Stimulated activated CD4-positive, alpha-beta T cell treated with anti-CD3 and anti-CD28 coated beads, Interleukin-12 subunit alpha, Interleukin-12 subunit beta, amount 100 ng/mL, for 24 hours (primary cell): ENCODE measurements around the gene IL25.

Experiments used
- DNase-seq, 2 experiments: peaks; one replicate each; pipeline ENCODE4 v3.0.0-alpha.2; 2020; ENCODE audit warnings: low read depth in 2 of 2

Gene IL25

DNA sequence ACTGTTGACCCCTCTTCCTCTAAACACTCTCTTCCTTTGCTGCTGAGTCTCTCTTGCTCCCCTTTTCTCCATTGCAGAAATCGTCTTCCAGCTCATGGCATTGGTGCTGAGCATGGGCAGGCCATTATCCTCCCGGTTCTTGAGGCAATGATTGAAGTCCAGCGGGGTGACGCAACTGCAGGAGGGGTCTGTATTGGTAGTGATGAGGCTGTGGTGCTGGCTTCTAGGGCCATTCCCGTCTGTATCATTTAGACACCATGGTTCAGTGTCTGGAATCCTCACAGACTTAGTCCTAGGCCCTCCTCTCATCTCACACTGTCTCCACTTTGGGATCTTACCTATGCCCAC lies 19.2 kb upstream of the IL25 start:
- no peak for DNase-seq

DNA sequence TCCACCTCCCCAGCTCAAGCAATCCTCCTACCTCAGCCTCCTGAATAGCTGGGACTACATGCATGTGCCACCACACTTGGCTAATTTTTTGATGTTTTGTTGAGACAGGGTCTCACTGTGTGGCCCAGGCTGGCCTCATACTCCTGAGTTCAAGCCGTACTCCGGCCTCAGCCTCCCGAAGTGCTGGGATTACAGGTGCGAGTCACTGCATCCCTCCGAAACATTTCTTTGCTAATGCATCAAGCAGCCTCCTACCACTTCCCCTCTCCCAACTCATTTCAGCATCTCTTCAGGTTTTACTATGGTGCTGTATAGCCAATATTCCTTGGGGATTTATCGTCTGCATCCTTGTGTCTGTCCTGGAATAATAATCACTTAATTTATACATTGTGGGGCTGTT lies 17.6 kb upstream of the IL25 start:
- DNase-seq, result no peak

DNA sequence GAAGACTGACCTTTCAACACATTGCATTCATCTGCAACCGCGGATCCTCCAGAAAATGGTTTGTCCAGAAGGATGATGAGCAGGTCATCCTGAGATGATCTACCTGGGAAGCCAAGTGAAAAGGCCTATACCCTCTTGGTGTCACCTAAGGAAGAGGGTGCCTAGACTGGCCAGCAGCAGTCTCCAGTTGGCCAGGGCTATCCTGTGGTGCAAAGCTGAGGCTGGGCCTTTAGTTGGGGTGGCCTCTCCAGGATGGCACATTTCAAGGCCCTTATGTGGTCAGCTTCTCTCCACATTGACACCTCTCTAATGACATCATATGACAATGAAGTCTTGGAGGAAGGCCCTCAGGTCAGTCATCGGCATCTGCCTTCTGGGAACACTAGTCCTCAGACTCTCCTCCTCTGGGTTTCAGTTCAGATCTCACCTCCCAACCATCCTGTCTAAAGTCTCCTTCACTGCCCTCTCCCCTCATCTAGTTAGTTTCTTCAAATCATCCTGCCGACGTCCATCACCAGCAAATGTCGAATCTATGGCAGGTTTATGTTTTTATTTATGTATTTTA lies 16.7 kb upstream of the IL25 start:
- no peak for DNase-seq

DNA sequence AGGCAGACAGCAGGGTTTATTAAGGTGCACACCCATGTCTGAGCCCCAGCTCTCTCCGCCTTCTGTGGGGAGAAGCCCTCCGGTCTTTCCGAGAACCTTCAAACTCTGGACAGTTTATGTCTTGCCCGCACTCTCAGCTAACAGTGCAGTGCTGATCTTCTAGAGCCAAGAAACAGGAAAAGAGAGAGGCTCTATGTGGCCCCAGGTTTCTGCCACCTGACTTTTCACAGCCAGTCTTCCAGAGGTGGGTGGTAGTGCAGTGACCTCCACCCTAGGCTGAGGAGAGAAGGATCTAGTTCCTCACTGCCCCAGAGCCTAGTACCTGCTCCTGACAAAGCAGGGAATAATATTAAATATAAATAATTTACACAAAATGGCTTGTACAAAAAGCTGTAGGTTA lies 15.9 kb upstream of the IL25 start:
- DNase-seq, result no peak

DNA sequence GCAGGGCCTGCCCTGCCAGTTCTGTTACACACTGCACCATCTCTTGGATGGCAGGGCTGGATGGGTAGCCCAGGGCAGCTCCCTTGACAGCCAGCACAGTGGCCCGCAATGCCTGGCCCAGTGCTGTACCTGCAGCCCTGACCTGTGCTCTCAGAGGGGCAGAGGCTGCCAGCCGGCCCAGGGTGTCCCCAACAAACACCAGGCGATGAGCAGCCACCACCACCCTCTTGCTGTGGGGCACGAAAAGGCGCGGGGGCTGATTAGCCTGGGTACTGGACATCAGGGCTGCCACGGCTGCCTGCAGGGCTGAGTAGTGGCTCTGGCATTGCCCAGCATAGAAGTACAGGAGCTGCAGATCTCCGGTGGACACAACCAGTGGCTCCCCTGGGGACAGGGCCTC lies 15.3 kb upstream of the IL25 start:
- no peak for DNase-seq

DNA sequence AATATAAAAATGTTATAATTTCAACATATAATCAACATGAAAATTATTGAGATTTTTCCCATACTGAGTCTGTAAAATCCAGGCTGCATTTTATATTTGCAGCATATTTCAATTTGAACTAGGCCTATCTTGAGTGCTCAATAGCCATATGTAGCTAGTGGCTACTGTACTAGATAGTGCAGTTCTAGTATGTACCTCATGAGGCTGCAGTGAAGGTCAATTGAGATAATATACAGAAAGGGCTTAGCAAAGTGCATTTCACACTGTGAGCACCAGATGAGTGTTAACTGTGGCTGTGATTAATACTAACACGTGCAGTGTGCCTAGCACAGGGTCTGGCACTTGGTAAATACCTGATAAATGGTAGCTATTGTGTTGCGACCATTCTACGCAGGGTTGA lies 14.6 kb upstream of the IL25 start:
- DNase-seq, result no peak

DNA sequence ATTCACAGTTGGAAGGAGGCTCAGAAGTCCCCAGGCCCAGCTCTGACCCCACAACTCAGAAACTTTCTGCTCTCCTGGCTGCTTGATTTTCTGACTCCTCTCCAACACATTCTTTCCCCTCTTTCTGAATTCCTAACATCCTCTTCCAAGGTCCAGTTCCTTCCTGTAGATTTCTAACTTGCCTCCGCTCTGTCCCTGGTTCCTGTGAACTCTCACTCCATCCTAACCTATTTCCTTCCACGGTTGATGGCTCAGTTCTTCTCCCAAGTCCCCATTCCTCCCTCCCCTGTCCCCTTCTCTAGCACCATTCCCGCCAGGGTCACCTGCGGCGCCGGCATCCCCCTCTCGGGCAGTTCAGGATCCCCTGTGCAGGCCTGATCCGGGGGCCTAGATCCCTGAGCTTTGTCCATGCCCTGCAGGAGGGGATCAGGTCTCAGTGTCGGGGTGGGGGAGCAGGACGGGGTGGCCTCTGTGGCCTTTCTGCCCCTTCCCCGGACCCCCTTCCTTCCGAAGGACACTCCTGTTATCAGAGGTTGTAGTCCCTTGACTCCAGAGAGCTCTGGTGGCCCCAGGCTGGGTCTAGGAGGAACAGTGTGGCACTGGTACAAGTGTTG lies 13.9 kb upstream of the IL25 start:
- DNase-seq, result no peak

DNA sequence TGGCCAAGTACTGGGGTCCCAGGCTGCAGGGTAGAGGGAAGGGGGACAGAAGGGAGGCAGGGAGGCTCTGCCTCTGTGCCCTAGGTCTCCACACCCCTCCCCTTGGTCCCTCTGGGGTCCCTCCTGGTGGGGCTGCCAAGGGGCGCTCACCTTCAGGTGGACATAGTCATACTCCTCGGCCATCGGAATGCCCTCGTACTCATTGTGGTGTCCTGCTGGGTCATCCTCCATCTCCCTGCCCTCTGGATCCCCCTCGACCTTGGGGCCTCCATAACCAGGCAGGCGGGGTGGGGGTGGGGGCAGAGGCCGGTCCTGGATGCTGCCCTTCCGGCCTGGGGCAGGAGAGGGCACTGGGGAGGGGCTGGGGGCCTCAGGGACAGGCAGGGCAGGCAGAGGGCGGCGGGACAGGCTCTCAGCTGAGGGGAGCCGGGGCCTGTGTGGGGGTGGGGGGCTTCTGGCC lies 13.4 kb upstream of the IL25 start:
- DNase-seq, result no peak

DNA sequence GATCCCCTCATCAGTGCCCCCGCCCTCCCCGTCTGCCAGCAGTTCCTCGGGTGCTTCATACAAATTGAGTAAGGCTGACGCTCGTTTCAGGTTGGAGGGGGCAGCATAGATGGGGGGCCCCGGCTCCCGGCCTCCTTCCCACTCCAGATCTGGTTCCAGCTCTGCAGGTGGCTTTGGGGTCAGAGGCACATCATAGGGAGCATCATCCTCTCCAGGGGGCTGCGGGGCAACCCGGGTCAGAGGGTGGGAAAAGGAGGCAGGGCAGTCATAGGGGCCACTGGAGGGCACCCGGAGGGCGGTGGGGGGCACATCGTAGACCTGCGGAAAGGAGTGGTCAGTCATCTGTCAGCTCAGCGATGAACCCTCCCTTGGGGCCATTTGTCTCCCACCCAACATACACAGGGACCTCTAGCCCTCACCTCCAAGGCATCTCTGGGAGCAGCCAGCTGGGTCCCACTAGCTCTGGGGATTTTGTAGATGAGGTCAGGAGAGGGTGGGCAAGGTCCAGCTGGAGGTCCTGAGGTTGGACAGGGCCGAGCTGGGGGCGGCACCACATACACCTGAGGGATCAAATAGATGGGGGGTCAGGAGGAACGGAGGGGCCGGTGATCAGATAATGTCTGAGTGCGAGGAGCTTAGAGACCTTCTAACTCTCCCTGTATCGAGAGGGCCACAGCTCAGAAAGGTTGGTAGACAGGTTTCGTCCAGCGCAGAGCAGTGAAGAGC lies 12.7 kb upstream of the IL25 start:
- DNase-seq, result no peak

DNA sequence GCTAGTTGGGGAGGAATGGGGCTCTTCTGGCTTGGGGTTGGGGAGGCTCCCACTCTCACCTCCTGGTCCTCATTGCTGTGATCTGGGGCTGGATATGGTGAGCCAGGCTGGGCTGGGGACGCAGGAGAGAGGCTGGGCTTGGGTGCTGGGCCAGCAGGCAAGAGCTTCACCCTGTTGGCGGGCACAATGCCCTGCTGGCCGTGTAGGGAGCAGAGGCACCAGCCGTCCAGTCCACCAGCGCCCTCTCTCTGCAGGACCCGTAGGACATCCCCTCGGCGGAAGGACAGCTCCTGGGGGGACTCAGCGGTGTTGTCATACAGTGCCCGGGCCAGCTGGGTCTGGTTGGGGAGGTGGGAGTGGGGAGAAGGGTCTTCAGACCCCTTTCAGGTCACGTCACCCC lies 12.1 kb upstream of the IL25 start:
- no peak for DNase-seq

DNA sequence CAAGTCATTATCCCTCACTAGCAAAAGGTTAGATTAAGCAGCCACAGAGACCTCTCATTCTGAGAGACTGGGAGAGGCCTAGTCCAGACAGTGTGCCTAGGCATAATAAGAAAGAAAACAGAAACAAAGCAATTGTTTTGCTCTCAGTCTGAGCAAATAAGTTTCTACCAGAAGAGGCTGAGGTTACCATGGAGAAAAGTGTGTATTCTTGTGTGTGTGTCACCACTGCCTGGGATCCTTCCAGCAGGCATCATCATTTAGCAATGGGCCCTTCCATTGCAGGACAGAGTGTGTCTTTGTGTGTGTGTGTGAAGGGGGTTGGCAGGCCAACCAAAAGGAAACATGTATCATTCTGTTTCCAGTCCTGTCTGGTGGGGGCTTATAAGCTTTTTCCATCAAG lies 11.3 kb upstream of the IL25 start:
- no peak for DNase-seq

DNA sequence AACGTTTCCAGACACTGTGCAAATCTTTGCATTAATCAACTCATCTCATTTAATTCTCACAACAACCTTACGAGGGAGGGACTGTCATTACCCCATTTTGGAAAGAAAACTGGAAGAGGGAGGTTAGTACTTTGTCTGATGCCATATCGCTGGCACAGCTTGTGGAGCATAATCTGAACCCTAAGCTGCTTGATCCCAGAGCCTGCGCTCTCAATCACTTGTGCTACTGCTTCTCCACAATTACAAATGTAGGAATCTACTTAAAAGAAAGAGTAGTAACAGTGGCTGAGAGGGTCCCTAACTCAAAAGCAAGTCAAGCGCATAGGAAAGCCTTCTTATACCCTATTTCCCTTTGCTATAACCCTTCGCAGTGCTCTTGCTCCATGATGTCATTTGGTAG lies 10.8 kb upstream of the IL25 start:
- no peak for DNase-seq

DNA sequence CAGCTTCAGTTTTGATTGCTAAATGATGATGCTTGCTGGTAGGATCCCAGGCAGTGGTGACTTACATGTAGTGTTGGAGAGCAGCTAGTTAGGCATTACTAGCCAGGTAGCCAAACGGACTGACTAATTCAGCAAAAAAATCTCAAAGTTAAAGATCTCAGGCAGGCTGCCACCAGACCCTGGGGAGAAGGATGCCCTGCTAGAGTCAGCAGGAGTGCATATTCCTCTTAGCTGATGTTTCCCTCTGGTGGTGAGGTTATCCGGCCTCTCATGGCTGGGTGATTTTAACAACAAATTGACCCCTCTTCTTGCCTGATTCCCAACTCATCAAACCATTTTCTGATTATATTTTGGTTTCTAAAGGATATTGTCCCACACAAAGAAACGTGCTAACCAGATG lies 10.4 kb upstream of the IL25 start:
- no peak for DNase-seq

DNA sequence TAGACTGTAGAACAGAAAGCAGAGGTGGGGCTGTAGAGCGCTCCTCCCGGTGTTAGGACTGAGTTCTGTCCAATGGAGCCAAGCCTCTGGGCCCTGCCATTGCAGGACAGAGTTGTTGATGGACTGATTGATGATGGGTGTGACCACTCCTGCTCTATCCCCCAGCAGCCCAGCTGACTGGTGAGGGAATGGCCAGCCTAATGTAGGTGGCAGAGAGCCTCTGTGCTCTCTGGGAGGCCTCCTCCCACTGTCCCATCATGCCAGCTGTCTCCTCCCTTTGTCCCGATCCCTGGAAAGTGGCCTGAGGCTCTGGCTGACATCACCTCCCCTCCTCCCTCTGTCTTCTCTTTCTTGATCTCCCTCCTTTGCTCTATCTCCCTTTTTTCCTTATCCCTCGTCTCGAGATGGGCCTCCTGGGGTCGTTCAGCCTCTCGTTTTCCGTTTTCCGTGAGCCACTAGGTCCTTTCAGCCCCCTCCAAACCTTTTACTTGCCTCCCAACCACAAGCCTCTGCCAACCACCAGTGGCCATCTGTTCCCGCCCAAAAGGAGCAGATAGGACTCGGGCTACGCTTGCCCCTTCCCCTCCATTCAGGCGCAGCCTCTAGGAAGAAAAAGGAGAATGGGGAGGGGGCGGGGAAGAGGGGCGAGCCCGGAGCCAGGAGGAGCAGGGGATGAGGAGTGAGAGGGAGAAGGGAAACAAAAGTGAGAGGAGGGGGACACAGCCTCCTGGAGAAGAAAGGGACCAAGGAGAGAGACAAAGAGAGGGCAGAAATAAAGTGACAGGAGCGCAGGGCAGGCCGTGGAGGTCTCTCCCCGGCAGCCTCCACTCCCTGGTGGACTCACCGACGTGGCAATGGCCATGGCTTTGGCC lies 8.2 kb upstream of the IL25 start:
- no peak for DNase-seq

DNA sequence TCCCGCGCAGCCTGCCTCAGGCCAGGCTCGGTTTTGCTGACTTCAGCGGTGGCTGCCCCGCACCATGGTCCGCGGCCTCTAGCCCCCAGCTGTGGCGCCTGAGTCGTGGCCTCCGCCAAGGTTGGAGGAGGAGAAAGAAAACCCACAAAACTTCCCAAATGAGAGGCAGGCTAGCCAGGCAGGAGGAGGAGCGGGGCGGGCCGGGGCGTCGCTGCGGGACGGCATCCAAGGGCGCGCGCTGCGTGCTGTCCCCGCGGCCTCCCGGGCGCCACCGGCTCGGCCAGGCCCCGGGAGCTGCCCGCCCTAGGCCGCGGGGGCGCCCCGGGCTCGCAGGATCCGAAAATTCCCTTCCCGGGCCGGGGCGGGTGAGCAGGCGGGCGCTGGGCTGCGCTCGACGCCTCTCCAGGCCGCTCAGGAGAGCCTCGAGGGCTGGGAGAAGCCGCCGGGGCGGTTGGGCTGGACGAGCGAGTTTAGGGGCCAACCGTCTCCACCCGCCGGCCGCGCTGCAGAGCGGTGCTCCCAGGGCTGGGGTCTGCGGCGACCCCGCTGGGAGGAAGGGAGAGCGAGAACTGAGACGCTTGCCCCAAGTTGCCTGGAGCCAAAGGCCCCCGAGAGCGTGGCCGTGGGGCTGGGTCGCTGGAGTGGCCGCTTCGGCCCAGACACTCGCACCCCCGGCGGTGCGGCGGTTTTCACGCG lies 7.4 kb upstream of the IL25 start, which contains the start of gene EFS:
Gene EFS (minus strand): TSS at position 137 of the 696 bp plus-strand sequence. CDS start 147 bp downstream, outside the sequence.
- DNase-seq, result no peak

DNA sequence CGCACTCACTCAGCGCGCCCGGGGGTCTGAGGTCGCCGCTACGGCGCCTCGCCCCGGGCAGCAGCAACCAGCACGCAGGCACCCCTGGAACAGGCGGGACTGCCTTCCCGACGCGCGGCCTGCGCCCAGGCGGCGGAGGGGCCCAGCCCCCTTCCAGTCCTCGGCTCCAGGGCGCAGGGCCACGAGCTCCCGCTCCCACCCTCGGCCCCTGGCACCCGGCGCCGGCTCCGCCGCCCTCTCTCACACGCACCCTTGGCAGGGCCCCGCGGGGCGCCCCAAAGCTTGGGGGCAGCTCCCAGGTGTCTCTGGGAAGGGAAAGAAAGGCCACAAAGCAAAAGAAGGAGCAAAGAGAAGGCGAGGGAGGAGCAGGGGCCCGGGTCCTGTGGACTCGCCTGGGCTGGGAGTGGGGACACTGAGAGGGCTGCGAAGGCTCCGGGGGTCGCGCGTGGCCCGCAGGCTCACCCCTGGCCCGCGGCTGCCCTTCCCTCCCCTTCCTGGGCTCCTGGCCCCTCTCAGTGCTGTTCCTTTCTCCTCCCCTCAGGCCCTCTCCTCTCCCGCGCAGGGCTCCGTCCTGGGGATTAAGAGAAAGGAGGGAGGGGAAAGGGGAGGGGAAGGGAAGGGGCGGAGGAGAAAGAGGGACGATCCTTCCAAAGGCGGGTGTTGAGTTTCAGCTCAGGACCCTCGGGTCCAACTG lies 6.7 kb upstream of the IL25 start:
- DNase-seq, result no peak

DNA sequence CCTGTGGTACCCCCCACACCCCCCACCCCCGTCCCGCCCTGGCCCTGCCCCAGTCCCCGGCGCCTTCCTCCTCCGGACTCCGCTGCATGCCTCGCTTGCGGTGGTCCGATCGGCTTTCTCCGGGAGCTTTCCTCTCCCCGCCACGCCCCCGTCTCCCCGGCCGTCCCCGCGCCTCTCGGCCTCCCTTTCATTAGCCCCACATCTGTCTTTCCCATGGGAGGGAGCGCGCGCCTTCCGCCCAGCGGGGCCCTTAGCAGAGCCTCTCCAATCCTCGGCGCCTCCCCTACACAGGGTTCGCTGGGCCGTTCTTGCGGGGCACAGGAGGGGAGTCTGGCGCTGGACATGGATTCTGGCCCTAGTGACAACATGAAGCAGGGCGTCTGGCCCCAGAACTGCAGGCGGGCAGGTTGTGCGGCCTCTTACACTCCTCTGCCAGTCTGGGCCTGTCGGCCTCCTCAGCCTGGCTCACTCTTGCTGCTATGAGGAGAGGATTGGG lies 6.1 kb upstream of the IL25 start:
- DNase-seq, result no peak

DNA sequence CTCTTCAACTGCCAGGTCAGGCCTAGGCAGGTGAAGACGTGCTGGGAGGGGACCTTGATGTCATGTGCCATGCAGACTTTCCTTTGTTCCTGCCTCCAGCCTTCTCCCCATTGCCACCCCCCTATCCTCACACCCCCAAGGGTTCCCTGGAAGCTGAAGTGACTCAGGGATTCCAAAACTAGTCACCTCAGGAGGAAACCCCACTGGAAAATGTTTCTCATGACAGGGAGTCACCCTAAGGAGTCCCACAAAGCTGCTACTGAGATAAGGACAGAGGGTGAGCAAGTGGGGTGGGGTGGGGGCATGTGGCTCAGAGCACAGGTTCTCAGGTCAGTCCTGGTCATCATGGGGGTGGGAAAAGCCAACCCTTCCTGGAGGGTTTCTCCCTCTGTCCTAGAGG lies 2.4 kb upstream of the IL25 start:
- no peak for DNase-seq

DNA sequence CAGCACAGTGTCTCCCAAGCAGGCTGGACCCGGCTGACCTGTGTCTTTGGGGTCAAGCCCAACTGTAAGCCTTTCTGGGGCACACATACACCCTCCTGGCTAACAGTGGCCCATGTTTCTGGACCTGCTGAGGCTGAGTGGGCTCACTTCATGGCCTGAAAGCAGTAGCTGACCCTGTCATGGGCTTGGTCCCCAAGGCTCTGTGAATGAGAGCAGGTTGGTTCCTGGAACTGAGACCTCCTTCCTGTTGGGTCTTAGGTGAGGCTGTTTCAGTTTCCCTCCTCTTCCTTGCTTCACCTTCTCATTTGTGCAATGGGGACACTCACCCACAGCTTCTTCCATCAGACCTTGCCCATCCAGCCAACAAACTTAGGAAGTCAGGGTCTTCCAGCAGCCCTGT lies 744 bp upstream of the IL25 start:
- no peak for DNase-seq

DNA sequence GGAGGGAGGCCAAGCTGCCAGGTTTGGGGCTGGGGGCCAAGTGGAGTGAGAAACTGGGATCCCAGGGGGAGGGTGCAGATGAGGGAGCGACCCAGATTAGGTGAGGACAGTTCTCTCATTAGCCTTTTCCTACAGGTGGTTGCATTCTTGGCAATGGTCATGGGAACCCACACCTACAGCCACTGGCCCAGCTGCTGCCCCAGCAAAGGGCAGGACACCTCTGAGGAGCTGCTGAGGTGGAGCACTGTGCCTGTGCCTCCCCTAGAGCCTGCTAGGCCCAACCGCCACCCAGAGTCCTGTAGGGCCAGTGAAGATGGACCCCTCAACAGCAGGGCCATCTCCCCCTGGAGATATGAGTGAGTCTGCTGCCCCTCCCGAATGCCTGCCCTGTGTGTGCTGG lies 432 bp downstream of the IL25 start:
- no peak for DNase-seq
